Measurements from ENCODE around the gene SCN10A. TPM values are rescaled to one million over a fixed set of nuclear protein-coding genes. Genes with fewer than 3 reads are reported as not detected.
A peak's percentile ranks its signal among the peaks of the same experiment; 100 is the strongest.

SCN10A gene
- total and polyA plus RNA-seq, 2 of the 13 experiments (the other 11 are each of a cell fraction or from before 2014, with no cell fraction given), result not detected

- TF ChIP-seq ZNF142 (CRISPR knock-in tag; IDR thresholded peaks at IDR 0.05) (peak; percentile 96), ONECUT2 (CRISPR knock-in tag; IDR thresholded peaks at IDR 0.05) (peak; percentile 83), TGIF2 (CRISPR knock-in tag; IDR thresholded peaks at IDR 0.05) (peak; percentile 99), PHF21A (CRISPR knock-in tag; IDR thresholded peaks at IDR 0.05) (peak; percentile 41; the same call in 1 of the 2 replicates), HNRNPL (IDR thresholded peaks at IDR 0.05; ENCODE audit: low read depth, low read length) (no peak), ZMYM4 (CRISPR knock-in tag; IDR thresholded peaks at IDR 0.05) (peak; percentile 87), ZNF354B (CRISPR knock-in tag; IDR thresholded peaks at IDR 0.05) (peak; percentile 73; the same call in 1 of the 2 replicates), ZNF20 (CRISPR knock-in tag; IDR thresholded peaks at IDR 0.05) (peak; percentile 65; the same call in 1 of the 2 replicates), HMG20A (CRISPR knock-in tag; IDR thresholded peaks at IDR 0.05; ENCODE audit: borderline replicate concordance) (peak; percentile 83), PCBP1 (IDR thresholded peaks at IDR 0.05; ENCODE audit: borderline replicate concordance, low read depth, low read length) (no peak), HOXA3 (CRISPR knock-in tag; IDR thresholded peaks at IDR 0.05) (peak; percentile 79), SP1 (IDR thresholded peaks at IDR 0.05) (no peak), SP1 (CRISPR knock-in tag; IDR thresholded peaks at IDR 0.05) (peak; percentile 19; the same call in 1 of the 2 replicates), HMGA1 (CRISPR knock-in tag; conservative IDR thresholded peaks at IDR 0.05) (no peak), HOMEZ (CRISPR knock-in tag; IDR thresholded peaks at IDR 0.05; ENCODE audit: low read depth) (peak; percentile 94), ZNF343 (CRISPR knock-in tag; IDR thresholded peaks at IDR 0.05) (peak; percentile 91), ZNF577 (CRISPR knock-in tag; IDR thresholded peaks at IDR 0.05; ENCODE audit: borderline replicate concordance, low read depth) (peak; percentile 95; the same call in 1 of the 2 replicates), GPN1 (CRISPR knock-in tag; IDR thresholded peaks at IDR 0.05; ENCODE audit: borderline replicate concordance) (peak; percentile 98)
- TF ChIP-seq, protein P1, sequence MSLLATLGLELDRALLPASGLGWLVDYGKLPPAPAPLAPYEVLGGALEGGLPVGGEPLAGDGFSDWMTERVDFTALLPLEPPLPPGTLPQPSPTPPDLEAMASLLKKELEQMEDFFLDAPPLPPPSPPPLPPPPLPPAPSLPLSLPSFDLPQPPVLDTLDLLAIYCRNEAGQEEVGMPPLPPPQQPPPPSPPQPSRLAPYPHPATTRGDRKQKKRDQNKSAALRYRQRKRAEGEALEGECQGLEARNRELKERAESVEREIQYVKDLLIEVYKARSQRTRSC (CRISPR knock-in tag; IDR thresholded peaks at IDR 0.05; ENCODE audit: low read depth), result peak; percentile 99
- TF ChIP-seq, protein P2, sequence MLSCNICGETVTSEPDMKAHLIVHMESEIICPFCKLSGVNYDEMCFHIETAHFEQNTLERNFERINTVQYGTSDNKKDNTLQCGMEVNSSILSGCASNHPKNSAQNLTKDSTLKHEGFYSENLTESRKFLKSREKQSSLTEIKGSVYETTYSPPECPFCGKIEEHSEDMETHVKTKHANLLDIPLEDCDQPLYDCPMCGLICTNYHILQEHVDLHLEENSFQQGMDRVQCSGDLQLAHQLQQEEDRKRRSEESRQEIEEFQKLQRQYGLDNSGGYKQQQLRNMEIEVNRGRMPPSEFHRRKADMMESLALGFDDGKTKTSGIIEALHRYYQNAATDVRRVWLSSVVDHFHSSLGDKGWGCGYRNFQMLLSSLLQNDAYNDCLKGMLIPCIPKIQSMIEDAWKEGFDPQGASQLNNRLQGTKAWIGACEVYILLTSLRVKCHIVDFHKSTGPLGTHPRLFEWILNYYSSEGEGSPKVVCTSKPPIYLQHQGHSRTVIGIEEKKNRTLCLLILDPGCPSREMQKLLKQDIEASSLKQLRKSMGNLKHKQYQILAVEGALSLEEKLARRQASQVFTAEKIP (CRISPR knock-in tag; IDR thresholded peaks at IDR 0.05; ENCODE audit: borderline replicate concordance), result peak; percentile 96; the same call in 1 of the 2 replicates
Observed at GRCh38 chr3:38805765-38806386, 10.1 kb downstream of the SCN10A start (continued).

All from HepG2 (cell line).